Lower leg skin (tissue), 3 donors: Measurements from ENCODE around the gene AP1G1.

Experiments used
- CTCF ChIP-seq, 3 donors: fragments of 450-650 bp; IDR thresholded peaks; one replicate each; pipeline ENCODE4 v1.5.1; 2016; ENCODE audit warnings: antibody characterized with exemption in 3 of 3, mild to moderate bottlenecking in 3 of 3, moderate library complexity in 2 of 3
- POLR2A ChIP-seq, 2 donors: fragments of 450-650 bp; IDR thresholded peaks; one replicate each; pipeline ENCODE4 v1.6.1; 2016 to 2017; ENCODE audit warnings: antibody characterized with exemption in 2 of 2, mild to moderate bottlenecking in 1 of 2, moderate library complexity in 1 of 2

- TF ChIP-seq POLR2A (IDR thresholded peaks at IDR 0.05) (no peak), CTCF (IDR thresholded peaks at IDR 0.05) (no peak)
These were observed 115.5 kb downstream of the AP1G1 start for GRCh38 chr16:71693164-71693563.
